Trophoblast cell (in vitro differentiated cells and primary cell): ENCODE results near the gene ELAVL3. TPM values are rescaled to one million over a fixed set of nuclear protein-coding genes. Genes with fewer than 3 reads are reported as not detected.

Source experiments
- DNase-seq, 2 donors: peaks; one replicate each; pipeline ENCODE4 v3.0.0-alpha.2; 2016
- H2AFZ ChIP-seq: 2 replicates; pipeline ENCODE4 v1.6.1; 2013; ENCODE audit warnings: low read length, moderate library complexity, mild to moderate bottlenecking; ENCODE audit not compliant: insufficient read depth, poor library complexity
- H2AK5ac ChIP-seq: 2 replicates; pipeline ENCODE4 v1.6.1; 2013; ENCODE audit warnings: mild to moderate bottlenecking, low read length
- H2BK120ac ChIP-seq: 2 replicates; pipeline ENCODE4 v1.6.1; 2013; ENCODE audit warnings: low read length, mild to moderate bottlenecking, moderate library complexity; ENCODE audit not compliant: insufficient read depth, poor library complexity
- H2BK12ac ChIP-seq: 2 replicates; pipeline ENCODE4 v1.6.1; 2013; ENCODE audit warnings: mild to moderate bottlenecking, low read length, moderate library complexity
- H2BK5ac ChIP-seq: 2 replicates; pipeline ENCODE4 v1.6.1; 2013; ENCODE audit warnings: low read length, low read depth, moderate library complexity, mild to moderate bottlenecking; ENCODE audit not compliant: poor library complexity
- H3K14ac ChIP-seq: 2 replicates; pipeline ENCODE4 v1.6.1; 2013; ENCODE audit warnings: mild to moderate bottlenecking, low read length
- H3K18ac ChIP-seq: 2 replicates; pipeline ENCODE4 v1.6.1; 2013; ENCODE audit warnings: mild to moderate bottlenecking, low read length
- H3K23ac ChIP-seq: 2 replicates; pipeline ENCODE4 v1.6.1; 2013; ENCODE audit warnings: low read length
- H3K27ac ChIP-seq: 2 replicates; pipeline ENCODE4 v1.5.1; 2013; ENCODE audit warnings: low read depth, mild to moderate bottlenecking, inconsistent platforms, low read length, moderate library complexity
- H3K27me3 ChIP-seq: 2 replicates; pipeline ENCODE4 v1.6.1; 2013; ENCODE audit warnings: inconsistent platforms, mild to moderate bottlenecking, low read length, moderate library complexity; ENCODE audit not compliant: insufficient read depth
- H3K36me3 ChIP-seq, 2 experiments: 1 replicate in 1 of 2; 2 replicates in 1 of 2; pipeline ENCODE4 v1.6.1; 2013; ENCODE audit warnings: low read length in 2 of 2, mild to moderate bottlenecking in 2 of 2, moderate library complexity in 1 of 2; ENCODE audit not compliant: insufficient read depth in 2 of 2, control insufficient read depth in 1 of 2
- H3K4ac ChIP-seq: 2 replicates; pipeline ENCODE4 v1.6.1; 2013; ENCODE audit warnings: low read depth, mild to moderate bottlenecking, low read length, moderate library complexity
- H3K4me1 ChIP-seq, 2 experiments: 1 replicate in 1 of 2; 2 replicates in 1 of 2; pipeline ENCODE4 v1.6.1; 2013; ENCODE audit warnings: low read length in 2 of 2, mild to moderate bottlenecking in 2 of 2, moderate library complexity in 1 of 2; ENCODE audit not compliant: insufficient read depth in 2 of 2, control insufficient read depth in 1 of 2
- H3K4me2 ChIP-seq: 2 replicates; pipeline ENCODE4 v1.6.1; 2013; ENCODE audit warnings: inconsistent platforms, mild to moderate bottlenecking, low read length, moderate library complexity
- H3K4me3 ChIP-seq: 2 replicates; pipeline ENCODE4 v1.5.1; 2013; ENCODE audit warnings: mild to moderate bottlenecking, low read depth, low read length, inconsistent platforms
- H3K79me1 ChIP-seq: one replicate; pipeline ENCODE4 v1.6.1; 2013; ENCODE audit warnings: low read length
- H3K79me2 ChIP-seq: 2 replicates; pipeline ENCODE4 v1.6.1; 2013; ENCODE audit warnings: low read length, mild to moderate bottlenecking; ENCODE audit not compliant: control insufficient read depth, insufficient read depth, poor library complexity
- H3K9ac ChIP-seq: 2 replicates; pipeline ENCODE4 v1.6.1; 2013; ENCODE audit warnings: mild to moderate bottlenecking, low read length
- H3K9me3 ChIP-seq: 2 replicates; pipeline ENCODE4 v1.6.1; 2013; ENCODE audit warnings: low read depth, mild to moderate bottlenecking, control low read depth, inconsistent platforms, low read length; ENCODE audit not compliant: insufficient read depth
- H4K12ac ChIP-seq: 2 replicates; pipeline ENCODE4 v1.6.1; 2013; ENCODE audit warnings: low read depth, mild to moderate bottlenecking, low read length, moderate library complexity
- H4K8ac ChIP-seq: 2 replicates; pipeline ENCODE4 v1.6.1; 2013; ENCODE audit warnings: low read depth, mild to moderate bottlenecking, low read length, moderate library complexity
- H4K91ac ChIP-seq: one replicate; pipeline ENCODE4 v1.6.1; 2013; ENCODE audit warnings: low read depth, mild to moderate bottlenecking, low read length, moderate library complexity
- WGBS: extraction: QIAGEN DNeasy Blood & Tissue Kit; methylation state at CpG from one replicate; pipeline ENCODE4 v1.1.7; 2013; ENCODE audit warnings: missing lambda C conversion rate; ENCODE audit not compliant: insufficient read length, insufficient coverage; ENCODE audit errors: extremely low coverage; 5-methylcytosine and 5-hydroxymethylcytosine counted together
- polyA plus RNA-seq: library from polyadenylated mRNA; stranded (reverse); fragments of 200-250 nt; gene quantifications from 2 replicates; pipeline ENCODE4 v1.2.3, GENCODE V29; 2013

ELAVL3 gene
- 0.07 and 0.10 TPM in 2 replicates for polyA plus RNA-seq

GRCh38 chr19:11480715-11481533 is at the start of gene ELAVL3:
Gene ELAVL3 (minus strand): TSS chr19:11481046. CDS start chr19:11480608, 438 bp downstream.
- Histone ChIP-seq H3K27me3 (peaks cover 42% of the 10 kb centered on the region), H2BK5ac (no peak within 1 kb of the TSS), H2BK120ac (no peak within 1 kb of the TSS), H3K9me3 (peaks cover 11% of the 10 kb centered on the region), H4K8ac (no peak within 1 kb of the TSS), H3K14ac (no peak within 1 kb of the TSS), H3K36me3 (peaks cover 2 to 3% of the 10 kb centered on the region in 2 experiments), H3K4me1 (peaks cover 8 to 10% of the 10 kb centered on the region in 2 experiments), H3K27ac (no peak within 1 kb of the TSS), H4K91ac (no peak within 1 kb of the TSS), H3K4me2 (peak within 1 kb of the TSS; percentile 42), H3K18ac (no peak within 1 kb of the TSS), H2BK12ac (no peak within 1 kb of the TSS), H3K4me3 (no peak within 1 kb of the TSS), H3K79me2 (no peaks in the 10 kb centered on the region), H3K23ac (no peak within 1 kb of the TSS), H2AFZ (no peak within 1 kb of the TSS), H3K4ac (no peak within 1 kb of the TSS), H3K9ac (no peak within 1 kb of the TSS), H2AK5ac (no peak within 1 kb of the TSS), H4K12ac (no peak within 1 kb of the TSS), H3K79me1 (no peaks in the 10 kb centered on the region)
- DNase-seq: no peak
- no CpG with 5 or more reads among the region's 77 CpGs for WGBS

DNA sequence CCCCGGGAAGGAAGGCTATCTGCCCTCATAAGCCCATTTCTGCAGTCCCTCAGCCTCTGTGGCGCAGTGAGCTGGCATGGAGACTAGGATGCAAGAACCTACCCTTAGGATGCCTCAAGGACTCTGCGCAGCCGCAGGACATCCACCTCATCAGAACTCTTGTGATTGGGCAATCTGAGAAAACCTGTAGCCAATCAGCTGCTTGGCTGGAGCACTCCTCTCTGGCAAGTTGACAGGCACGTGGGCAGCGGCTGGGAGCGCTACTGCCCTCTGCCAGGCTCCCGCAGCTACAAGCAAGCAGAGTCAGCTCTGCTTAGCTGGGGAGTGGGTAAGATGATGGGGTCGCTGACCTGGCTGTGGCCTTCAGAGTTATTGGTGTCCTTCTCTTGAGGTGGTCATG is 49.6 kb upstream of the ELAVL3 start:
- Histone ChIP-seq H3K9ac (no peak overlapping the region), H3K4me3 (no peak overlapping the region), H3K9me3 (no peaks in the 10 kb centered on the region), H3K36me3 (no peaks in the 10 kb centered on the region), H2AK5ac (no peak overlapping the region), H2AFZ (no peak overlapping the region), H2BK12ac (no peak overlapping the region), H3K18ac (no peak overlapping the region), H4K8ac (no peak overlapping the region), H4K91ac (no peak overlapping the region), H3K23ac (no peak overlapping the region), H3K27ac (no peak overlapping the region), H3K79me1 (peaks cover 7% of the 10 kb centered on the region), H2BK5ac (no peak overlapping the region), H3K79me2 (peaks cover 2% of the 10 kb centered on the region), H2BK120ac (no peak overlapping the region), H3K4me2 (no peak overlapping the region), H3K4ac (no peak overlapping the region), H3K27me3 (no peaks in the 10 kb centered on the region), H4K12ac (no peak overlapping the region), H3K14ac (no peak overlapping the region), H3K4me1 (peaks cover 3 to 8% of the 10 kb centered on the region in 2 experiments)
- peak; percentile 92 to 97 for DNase-seq
- no CpG with 5 or more reads among the region's 9 CpGs for WGBS

DNA sequence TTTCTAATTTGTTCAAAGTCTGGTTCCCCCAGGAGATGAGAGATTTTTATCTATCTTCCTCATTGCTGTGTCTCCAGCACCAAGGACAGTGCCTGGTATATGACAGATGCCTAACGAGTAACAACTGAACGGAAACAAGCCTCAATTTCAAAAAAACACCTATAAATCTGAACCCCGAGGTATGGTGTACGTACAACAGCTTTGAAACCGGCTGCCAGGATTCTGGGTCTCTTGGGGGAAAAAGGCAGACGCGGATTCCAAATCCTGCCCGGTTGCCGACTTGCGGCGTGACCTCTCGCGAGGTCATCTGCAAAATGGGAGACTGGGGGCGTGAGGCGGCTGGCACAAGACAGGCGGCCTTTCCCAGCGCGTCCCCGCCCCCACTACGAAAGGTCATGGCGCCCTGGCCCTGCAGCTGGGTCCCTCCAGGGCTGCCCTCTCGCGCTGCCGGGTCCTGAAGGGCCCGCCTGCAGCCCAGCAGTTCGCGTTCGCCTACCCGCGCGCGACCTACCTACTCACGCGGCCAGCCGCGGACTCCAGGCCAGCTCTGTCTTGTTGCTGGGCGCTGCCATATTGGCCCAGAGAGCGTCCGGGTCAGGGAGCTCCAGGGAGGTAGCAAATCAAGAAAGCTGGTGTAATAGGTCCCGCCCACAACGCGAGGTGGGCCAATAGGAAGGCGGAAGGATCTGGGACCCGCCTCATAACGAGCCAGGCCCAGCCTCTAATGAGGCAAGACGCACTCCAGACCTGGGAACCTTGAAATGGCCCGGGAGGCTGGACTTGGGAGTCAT is 47.9 kb upstream of the ELAVL3 start, which contains the start of gene ECSIT:
Gene ECSIT (minus strand): TSS at position 584 of the 791 bp plus-strand sequence. CDS start 9,964 bp downstream, outside the sequence.
- peak within 1 kb of the TSS; percentile 17 for H2AFZ ChIP-seq
- H3K27ac ChIP-seq: peak within 1 kb of the TSS; percentile 87
- peak within 1 kb of the TSS; percentile 12 for H3K18ac ChIP-seq
- H3K79me2 ChIP-seq: peaks cover 2% of the 10 kb centered on the region
- peaks cover 0 to 7% of the 10 kb centered on the region in 2 experiments for H3K4me1 ChIP-seq
- H3K27me3 ChIP-seq: no peaks in the 10 kb centered on the region
- H3K4me3 ChIP-seq: peak within 1 kb of the TSS; percentile 91
- H3K14ac ChIP-seq: peak within 1 kb of the TSS; percentile 25
- H3K9ac ChIP-seq: peak within 1 kb of the TSS; percentile 77
- WGBS: no CpG with 5 or more reads among the region's 47 CpGs
- peak within 1 kb of the TSS; percentile 38 for H2BK5ac ChIP-seq
- peak within 1 kb of the TSS; percentile 34 for H2BK120ac ChIP-seq
- H3K9me3 ChIP-seq: no peaks in the 10 kb centered on the region
- H2AK5ac ChIP-seq: no peak within 1 kb of the TSS
- peak within 1 kb of the TSS; percentile 78 for H4K8ac ChIP-seq
- no peak within 1 kb of the TSS for H3K23ac ChIP-seq
- no peak within 1 kb of the TSS for H3K4ac ChIP-seq
- peak; percentile 100 for DNase-seq
- peak within 1 kb of the TSS; percentile 56 for H4K91ac ChIP-seq
- no peaks in the 10 kb centered on the region for H3K36me3 ChIP-seq
- peaks cover 5% of the 10 kb centered on the region for H3K79me1 ChIP-seq
- H4K12ac ChIP-seq: peak within 1 kb of the TSS; percentile 26
- H2BK12ac ChIP-seq: no peak within 1 kb of the TSS
- H3K4me2 ChIP-seq: peak within 1 kb of the TSS; percentile 86

- Histone ChIP-seq H3K27ac (no peak overlapping the region), H3K4me2 (no peak overlapping the region), H3K4me1 (no peaks in the 10 kb centered on the region), H3K9me3 (no peaks in the 10 kb centered on the region), H2AFZ (no peak overlapping the region), H3K9ac (no peak overlapping the region), H2BK120ac (no peak overlapping the region), H3K18ac (no peak overlapping the region), H2AK5ac (no peak overlapping the region), H4K12ac (no peak overlapping the region), H4K8ac (no peak overlapping the region), H3K27me3 (no peaks in the 10 kb centered on the region), H3K79me1 (no peaks in the 10 kb centered on the region), H2BK12ac (no peak overlapping the region), H3K4me3 (no peak overlapping the region), H3K23ac (no peak overlapping the region), H3K36me3 (peaks cover 8 to 22% of the 10 kb centered on the region in 2 experiments), H2BK5ac (no peak overlapping the region), H3K4ac (no peak overlapping the region), H3K14ac (no peak overlapping the region), H4K91ac (no peak overlapping the region), H3K79me2 (no peaks in the 10 kb centered on the region)
- no CpG with 5 or more reads among the region's 9 CpGs for WGBS
- no peak for DNase-seq
Measured at GRCh38 chr19:11519138-11519537, 38.3 kb upstream of the ELAVL3 start.
